Activated CD4-positive, alpha-beta T cell treated with anti-CD3 and anti-CD28 coated beads, Interleukin-2, Interleukin-6, amounts not matched to agents 100 ng/mL and 50 ng/mL, durations not matched to agents 16 hours and 8 hours (primary cell): ENCODE measurements around the gene PPP1R13B.
A peak's percentile ranks its signal among the peaks of the same experiment; 100 is the strongest.
"Not testable (repeated sequence)": the region's sequence is repeated elsewhere in the genome, so short reads cannot be mapped to it uniquely, and the experiment has no call there.

Experiments used
- DNase-seq: peaks from one replicate; pipeline ENCODE4 v3.0.0-alpha.2; 2020

The PPP1R13B gene

DNA sequence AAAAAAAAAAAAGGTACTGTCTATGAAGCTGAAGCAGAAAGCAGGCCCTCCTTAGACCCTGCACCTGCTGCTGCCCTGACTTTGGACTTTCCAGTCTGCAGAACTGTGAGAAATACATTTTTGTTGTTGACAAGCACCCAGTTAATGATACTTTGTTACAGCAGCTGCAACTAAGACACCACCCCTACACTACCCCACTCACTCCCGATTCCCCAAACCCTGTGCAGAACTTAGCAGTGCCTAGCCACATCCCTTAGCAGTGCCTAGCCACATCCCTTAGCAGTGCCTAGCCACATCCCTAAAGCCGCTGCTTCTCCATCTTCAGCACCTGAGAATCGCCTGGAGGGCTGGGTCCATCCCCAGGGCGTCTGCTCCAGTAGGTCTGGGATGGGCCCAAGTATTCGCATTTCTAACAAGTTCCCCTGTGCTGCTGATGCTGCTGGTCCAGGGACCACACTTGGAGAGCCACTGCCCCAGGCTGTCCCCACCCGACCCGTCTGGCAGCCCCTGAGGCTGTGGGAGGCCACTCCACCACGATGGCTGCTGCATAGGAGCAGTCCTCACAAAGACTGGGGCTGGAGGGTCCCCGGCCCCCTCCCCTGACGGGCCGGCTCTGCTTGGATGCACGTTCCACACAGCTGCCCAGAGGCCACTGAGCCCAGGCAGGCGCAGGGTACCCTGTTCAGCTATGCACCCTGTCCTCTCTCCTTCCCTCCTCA, 10.8 kb upstream of the PPP1R13B start:
- no peak for DNase-seq

GRCh38 chr14:103857256-103857655, 9.9 kb upstream of the PPP1R13B start:
- no peak for DNase-seq

GRCh38 chr14:103856607-103857006, 9.2 kb upstream of the PPP1R13B start:
- DNase-seq: no peak

- no peak for DNase-seq
Observed at GRCh38 chr14:103856105-103856504, 8.7 kb upstream of the PPP1R13B start.

DNA sequence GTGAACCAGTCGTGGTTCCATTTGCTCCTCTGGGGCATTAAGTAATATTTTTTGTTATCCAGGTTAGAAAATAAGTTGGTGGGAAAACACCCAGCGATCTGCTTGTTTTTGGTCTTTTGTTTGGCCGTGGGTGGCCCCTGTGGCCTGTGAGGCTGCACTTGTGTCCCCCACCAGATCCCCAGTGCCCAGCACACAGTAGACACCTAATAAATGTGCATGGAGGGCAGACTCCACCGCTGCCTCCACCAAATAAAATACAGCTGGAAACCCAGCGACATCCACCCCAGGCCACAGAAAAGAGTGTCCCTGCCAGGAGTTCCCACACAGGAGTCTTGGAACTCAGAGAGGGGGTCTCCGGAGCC, 8.3 kb upstream of the PPP1R13B start:
- no peak for DNase-seq

GRCh38 chr14:103854822-103855733, 7.7 kb upstream of the PPP1R13B start:
- DNase-seq: no peak

DNA sequence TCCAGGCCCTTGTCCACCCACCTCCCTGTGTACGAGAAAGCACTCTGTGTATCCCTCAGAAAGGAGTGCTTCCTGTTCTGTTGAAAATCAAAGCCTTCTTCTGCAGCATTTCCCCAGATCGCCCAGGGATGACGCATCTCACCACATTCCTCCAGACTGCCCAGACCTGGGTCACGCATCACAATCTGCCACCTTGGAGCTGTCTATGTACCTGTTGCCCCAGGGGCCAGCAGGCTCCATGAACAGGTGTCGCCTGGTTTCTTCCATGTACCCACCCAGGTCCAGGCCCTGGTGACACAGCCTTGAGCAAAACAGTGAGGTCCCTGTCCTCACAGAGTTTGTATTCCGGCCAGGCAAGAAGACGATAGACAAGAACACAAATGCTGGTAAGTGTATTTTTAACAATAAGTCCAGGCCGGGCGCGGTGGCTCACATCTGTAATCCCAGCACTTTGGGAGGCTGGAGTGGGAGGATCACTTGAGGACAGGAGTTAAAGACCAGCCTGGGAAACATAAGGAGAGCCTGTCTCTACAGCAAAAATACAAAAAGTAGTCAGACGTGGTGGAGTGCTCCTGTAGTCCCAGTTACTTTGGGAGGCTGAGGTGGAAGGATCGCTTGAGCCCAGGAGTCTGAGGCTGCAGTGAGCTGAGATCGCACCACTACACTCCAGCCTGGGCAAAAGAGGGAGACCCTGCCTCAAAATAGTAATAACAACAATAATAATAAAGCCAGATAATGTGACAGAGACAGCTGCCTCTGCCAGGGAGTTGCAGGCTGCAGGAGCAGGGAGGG, 6.8 kb upstream of the PPP1R13B start:
- no peak for DNase-seq

GRCh38 chr14:103849151-103849886, 1.9 kb upstream of the PPP1R13B start:
- DNase-seq: no peak

GRCh38 chr14:103848175-103849077, 1.1 kb upstream of the PPP1R13B start:
- no peak for DNase-seq

DNA sequence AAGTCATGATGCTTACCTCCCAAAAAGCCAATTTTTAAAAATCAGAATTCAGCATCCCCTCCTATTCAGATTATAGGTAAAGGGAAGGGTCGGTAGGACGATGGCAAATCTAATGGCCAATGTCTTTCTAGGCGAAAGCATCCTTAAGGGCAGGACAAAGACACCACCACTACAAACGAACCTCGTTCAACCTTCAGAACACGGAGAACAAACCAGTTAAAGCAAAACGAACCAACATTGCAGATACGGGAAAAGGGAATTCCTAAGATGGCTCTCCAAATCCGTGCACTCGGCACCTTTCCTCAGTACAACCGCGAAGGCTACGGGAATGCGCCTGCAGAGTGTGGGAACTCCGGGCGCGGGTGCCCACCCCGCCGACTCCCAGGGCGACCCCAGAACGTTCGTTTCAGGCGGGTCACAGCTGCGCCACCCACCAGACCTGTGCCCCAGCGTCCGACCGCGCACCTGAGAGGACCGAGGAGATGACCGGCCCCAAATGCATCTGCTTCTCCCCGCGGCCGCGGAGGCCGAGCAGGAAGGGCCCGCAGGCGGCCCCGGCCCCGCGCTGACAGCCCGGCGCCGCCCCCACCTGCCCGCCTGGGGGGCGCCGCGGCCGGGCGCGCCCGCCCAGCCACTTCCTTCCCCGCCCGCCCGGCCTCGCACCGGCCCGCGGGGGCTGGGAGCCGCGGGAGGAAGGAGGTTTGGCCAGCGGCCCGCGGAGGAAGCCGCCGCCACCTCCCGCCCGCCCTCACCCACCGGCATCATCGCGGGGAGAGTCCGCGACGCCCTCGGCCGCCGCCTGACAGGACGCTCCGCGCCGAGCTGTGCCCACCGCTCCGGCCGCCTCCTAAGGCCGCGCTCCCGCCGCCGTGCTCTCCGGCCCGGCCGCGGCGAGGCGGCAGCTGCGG, 578 bp downstream of the PPP1R13B start:
- peak; percentile 16 for DNase-seq

- DNase-seq: no peak
Observed at GRCh38 chr14:103846097-103846496, 1.3 kb downstream of the PPP1R13B start.

GRCh38 chr14:103845327-103845726, 2.0 kb downstream of the PPP1R13B start:
- DNase-seq: no peak

GRCh38 chr14:103841265-103841664, 6.1 kb downstream of the PPP1R13B start:
- not testable (repeated sequence) for DNase-seq

GRCh38 chr14:103840014-103840413, 7.4 kb downstream of the PPP1R13B start:
- DNase-seq: no peak

DNA sequence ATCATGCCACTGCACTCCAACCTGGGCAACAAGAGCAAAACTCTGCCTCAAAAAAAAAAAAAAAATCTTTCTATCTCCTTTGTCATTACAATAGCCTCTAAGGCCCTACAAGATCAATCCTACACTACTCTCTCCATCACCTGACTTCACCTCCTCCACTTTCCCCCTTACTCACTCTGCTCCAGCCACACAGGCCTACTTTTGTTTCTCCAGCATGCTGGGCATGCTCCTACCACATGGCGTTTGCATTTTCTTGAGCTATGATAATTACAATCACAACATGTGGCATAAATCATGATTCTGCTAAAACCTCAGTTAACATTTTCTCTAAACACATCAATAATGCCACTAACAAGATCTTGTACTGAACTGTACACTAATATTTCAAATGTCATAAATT, 7.8 kb downstream of the PPP1R13B start:
- no peak for DNase-seq

GRCh38 chr14:103838117-103838516, 9.3 kb downstream of the PPP1R13B start:
- DNase-seq: no peak

DNA sequence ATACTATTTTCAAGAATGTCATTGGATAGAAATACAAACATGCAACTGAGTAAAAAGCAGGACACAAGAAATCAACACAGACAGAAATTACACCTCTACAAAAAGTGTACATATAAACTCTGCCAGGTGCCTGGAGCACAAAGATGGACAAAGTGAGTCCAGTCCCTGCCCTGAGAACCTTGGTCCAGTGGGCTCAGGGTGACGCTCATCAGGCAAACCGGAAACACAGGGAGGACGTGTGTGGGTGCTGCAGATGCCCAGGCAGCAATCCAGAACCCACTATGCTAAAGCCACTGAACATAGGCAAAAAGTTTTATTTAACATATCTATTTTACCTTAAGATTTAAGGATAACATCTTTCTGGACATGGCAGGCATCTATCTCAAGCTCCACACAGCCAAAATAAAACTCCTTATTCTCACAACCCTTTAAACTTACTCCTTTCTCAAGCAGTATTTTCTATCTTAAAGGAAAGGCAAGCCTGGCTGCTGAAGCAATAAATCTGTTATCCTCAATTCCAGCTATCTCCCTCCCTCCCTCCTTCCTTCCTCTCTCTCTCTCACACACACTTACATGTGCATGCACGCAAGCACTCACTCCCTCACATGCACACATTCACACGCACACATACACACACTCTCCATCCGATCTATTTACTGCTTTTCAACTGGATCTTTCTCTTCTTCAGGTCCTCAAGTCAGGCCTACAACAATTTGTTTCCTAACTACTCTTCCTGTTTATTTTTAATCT, 10.2 kb downstream of the PPP1R13B start:
- DNase-seq: no peak

DNA sequence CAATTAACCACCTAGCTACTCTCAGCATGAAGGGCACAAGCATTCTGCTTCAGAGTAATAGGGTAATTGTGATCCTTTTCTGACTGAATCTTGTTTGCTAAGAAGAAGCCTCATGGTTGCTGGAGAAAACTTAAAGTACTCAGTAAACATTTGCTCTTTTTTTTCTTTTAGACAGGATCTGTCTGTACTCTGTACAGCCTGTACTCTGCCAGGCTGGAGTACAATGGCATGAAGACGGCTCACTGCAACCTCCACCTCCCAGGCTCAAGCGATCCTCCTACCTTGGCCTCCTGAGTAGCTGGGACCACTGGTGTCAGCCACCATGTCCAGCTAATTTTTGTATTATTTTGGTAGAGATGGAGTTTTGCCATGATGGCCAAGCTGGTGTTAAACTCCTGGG, 12.4 kb downstream of the PPP1R13B start:
- no peak for DNase-seq

DNA sequence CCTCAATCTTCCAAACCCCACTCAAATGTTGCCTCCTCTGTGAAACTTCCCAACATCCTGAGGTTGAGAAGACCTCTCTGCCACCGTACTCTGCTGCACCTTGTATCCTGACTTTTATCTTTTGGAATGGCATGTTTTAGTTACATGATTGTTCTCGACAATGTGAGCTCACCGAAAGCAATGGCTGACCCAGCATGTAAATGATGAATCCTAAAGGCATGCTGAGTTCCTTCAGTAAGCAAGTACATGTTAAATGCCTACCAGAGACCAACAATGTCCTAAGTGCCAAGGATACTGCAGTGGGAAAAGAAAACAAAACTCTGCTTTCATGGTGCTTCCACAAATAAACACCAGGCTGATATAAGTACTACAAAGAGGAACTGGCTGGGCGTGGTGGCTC, 13.7 kb downstream of the PPP1R13B start:
- no peak for DNase-seq

GRCh38 chr14:103832046-103832445, 15.3 kb downstream of the PPP1R13B start:
- no peak for DNase-seq
